GM18867 (cell line): ENCODE measurements around the gene TMUB2.

Source experiments
- ATAC-seq: cut with Tn5 transposase; IDR thresholded peaks from one replicate; pipeline ENCODE4 v1.9.1; 2021; ENCODE audit warnings: mild to moderate bottlenecking, moderate library complexity; ENCODE audit not compliant: unreplicated experiment

TMUB2 gene

DNA sequence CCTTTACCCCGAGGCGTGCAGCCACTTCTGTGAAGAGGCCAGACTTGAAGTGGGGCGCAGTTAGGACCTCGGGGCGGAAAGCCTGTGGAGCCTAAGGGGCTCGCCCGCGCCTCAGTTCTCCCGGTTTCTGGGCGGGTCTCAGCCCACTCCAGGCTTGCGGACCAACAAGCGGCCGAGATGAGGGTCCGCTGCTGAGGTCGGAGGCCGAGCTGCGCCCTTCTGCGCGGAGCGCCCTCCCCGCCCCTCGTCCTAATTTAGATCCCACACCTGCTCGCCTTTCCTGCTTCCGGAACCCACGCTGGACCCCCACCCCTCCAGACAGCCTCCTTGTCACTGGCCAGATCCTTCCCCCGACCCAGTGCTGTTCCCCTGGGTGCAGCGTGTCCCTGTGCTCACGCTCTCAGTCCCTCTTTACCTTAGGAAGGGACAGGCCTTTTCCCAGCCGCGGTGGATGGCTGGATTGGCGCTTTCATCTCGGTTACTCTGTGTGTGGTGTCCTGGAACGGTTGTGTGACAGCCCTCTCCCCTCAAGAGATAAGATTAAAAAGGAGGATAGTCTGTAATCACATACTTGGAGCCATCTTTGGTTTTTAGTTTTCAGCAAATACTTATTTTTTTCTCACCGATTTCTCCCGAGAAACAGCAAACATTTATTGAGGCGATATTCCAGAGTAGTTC lies 13.8 kb downstream of the TMUB2 start:
- ATAC-seq = no peak

DNA sequence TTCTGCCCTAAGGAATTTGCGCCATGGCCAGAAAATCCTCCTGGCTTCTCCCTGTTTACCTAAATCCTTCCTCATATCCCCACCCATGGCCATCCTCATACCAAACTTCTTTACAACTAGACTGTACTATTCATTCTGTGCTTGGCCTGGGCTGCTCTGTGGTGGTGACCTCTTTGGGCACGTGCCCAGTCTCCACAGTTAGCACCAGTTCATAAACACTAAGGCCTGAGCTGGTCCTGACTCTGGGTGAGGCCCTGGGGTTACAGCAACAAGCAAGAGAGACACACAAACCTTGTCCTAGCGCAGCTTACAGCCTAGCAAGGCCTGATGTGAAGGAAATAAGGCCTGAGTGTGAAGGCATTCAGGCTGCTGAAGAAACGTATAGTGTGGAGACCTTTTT lies 16.0 kb downstream of the TMUB2 start:
- no peak for ATAC-seq

DNA sequence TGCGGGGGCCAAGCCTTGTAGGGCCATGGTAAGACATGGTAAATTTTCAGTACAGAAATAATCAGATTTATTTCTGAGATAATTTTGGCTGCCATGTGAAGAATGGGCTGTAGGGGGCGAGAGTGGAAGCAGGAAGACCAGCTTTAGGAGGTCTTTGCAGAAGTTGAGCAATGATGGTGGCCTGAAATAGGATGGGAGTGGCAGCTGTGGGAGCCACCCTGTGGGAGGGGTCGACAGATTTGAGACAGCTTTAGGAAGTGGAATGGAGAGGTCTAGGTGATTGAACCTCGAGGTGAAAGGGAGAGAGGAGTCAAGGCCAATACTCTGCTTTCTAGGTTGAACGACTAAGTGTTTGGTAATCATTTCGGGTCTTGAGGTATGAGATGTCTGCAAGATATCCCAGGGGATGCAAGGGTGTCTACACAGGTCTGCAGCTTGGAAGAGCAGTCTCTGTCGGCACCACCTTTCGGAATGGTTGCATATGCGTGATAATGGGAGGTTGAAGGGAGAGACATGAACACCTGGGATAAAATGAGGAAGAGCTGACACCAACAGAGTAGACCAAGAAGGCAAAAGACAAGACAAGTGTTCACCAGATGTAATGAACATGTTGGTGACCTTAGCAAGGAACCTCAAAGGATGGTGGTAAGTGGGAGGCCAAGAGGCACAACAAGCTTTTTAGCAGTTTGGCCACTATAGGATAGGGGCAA lies 17.1 kb downstream of the TMUB2 start:
- ATAC-seq = no peak

DNA sequence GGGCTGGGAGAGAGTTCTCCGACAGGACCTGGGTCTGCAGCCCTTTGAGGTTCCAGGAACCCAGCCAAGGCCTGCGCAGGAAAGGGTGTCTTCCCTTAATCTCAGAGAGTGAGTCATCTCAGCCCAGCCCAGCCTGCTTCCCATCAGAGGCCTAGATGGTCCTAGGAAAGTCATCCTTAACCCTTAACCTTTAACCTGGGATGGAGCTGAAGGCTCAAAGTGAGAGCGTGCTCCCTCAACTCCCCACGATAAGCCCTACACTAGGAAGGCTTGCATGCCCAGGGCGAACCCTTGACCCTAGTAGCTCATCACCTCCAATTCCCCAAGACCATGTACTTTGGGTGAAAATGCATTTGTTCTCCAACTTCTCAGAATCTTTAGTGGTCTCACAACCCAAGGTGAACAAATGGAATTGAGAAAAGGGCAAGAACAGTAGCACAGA lies 17.7 kb downstream of the TMUB2 start:
- no peak for ATAC-seq

- no peak for ATAC-seq
Measured at GRCh38 chr17:44205962-44206824, 19.4 kb downstream of the TMUB2 start.

- no peak for ATAC-seq
Measured at GRCh38 chr17:44206825-44207155, 20.0 kb downstream of the TMUB2 start.

DNA sequence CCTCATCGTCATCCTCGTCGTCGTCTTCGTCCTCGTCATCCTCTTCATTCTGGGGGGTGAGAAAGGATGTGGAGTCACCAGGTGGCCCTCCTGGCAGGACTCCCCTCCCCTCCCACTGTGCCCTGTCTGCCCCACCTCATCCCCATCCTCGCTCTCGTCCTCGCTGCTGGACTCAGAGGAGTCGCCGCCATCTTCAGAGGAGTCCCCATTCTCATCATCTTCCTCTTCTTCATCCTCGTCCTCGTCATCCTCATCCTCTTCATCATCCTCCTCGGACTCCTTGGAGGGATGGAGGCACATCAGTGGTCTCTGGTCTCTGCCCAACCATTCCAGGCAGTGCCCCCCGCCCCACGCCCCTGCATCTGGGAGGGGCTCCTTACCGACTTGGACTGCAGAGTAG lies 20.5 kb downstream of the TMUB2 start:
- ATAC-seq = no peak

DNA sequence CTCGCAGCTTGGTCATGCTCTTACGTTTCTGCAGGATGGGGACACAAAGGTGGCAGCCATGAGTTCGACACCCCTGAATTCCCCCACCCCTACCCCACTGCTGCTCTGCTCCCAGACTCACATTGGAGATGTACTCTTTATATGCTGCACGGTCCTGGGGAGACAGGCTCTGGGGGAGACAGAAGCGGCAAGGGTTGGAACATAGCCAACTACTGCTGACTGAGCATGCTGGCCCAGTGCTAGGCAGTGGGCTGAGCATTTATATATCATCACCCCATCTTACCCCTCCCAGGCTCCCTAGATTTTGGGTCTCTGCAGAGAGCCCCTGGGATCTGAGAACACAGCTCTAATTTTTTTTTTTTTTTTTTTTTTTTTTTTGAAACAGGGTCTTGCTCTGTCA lies 21.0 kb downstream of the TMUB2 start:
- ATAC-seq = no peak

DNA sequence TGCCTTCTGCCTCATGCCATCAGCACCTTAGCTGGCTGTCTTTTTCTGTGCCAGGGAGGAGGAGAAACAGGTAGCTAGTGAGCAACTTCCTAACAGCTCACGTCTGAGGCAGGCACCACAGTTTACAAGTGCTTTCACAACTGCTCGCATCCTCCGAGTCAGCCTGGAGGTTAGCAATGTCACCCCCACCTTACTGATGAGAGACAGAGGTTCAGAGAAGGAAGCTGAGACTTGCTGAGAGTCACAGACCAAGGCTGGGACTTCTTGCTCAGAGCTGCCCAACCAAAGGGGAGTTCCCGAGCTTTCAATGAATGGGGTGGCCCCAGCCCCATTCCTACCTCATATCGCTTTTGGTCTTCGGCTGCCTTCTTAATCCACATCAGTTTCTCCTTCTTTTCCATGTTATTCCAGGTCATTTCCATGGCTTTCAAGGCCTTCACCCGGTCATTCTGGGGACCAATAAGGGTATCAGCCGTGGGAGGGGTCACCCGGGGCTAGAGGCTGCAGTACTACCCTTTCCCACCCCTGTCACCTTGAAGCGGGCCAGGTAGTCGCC lies 23.1 kb downstream of the TMUB2 start:
- no peak for ATAC-seq

GRCh38 chr17:44210342-44211192 lies 23.8 kb downstream of the TMUB2 start:
- ATAC-seq = peak; percentile 74

- no peak for ATAC-seq
Measured at GRCh38 chr17:44211281-44212265, 24.8 kb downstream of the TMUB2 start.

GRCh38 chr17:44212507-44213402 lies 26.0 kb downstream of the TMUB2 start:
- no peak for ATAC-seq

GRCh38 chr17:44213403-44214229 lies 26.8 kb downstream of the TMUB2 start:
- ATAC-seq = no peak

DNA sequence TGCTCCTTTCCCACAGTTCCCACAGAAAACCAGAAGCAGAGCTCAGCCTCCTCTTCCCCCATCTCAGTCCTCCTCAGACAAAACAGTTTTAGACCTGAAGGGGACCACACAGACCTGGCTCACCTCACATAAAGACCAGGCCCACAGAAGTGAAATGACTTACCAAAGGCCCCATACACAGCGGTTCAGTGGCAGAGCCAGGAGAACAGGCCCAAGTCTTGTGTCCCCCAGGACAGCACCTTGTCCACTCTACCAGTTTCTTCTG lies 27.4 kb downstream of the TMUB2 start:
- ATAC-seq = no peak

DNA sequence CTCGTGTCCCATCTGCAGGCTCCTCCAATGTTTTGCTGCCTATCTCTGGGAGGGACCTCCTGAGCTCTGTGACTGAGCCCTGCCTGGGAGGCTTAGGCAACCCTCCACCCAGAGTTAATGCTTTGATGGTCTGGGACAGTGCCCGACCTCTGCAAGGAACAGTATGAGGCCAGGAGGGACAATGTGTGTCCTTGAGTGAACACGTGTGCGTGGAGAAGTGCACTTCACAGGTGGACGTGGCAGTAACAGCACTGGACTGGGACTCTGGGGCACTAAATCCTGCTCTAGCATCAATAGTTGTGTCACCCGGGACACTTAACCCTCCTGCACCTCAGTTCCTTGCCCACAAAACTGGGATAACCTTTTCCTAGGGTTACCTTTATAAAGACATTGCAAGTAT lies 28.1 kb downstream of the TMUB2 start:
- no peak for ATAC-seq

DNA sequence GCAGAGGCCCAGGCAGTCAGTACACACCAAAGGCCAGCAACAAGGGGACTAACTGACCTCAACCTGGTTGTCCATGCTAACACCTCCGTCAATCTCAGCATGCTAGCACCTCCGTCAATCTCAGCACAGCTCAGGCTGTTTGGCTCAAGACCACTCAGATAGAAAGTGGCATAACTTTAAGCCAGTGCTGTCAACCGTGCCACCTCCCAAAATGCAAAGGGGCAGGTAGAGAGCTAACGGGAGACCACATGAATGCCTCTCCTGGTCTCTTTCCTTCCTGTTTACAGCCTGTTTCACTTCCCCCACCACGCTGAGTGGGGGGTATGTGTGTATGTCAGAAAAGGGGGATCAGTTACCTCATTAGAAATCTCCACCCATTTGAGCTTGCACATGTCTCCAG lies 29.4 kb downstream of the TMUB2 start:
- no peak for ATAC-seq

- ATAC-seq = no peak
Measured at GRCh38 chr17:44216694-44217093, 29.9 kb downstream of the TMUB2 start.
